Heart right ventricle (tissue), 16 donors: Measurements from ENCODE around the gene DERA. TPM values are rescaled to one million over a fixed set of nuclear protein-coding genes. Genes with fewer than 3 reads are reported as not detected.

Experiments
- ATAC-seq, 8 donors: fragments of 200-7000 bp; cut with Tn5 transposase; one replicate each; pipeline ENCODE4 v1.9.1; 2020; ENCODE audit warnings: mild to moderate bottlenecking in 8 of 8, moderate library complexity in 8 of 8, moderate number of reproducible peaks in 1 of 8
- DNase-seq, 2 donors: peaks; one replicate each; pipeline ENCODE4 v3.0.0-alpha.2; 2020
- H3K27ac ChIP-seq, 10 donors: fragments of 200-600 bp; sonication (generic) in 2 of 10; one replicate each; pipeline versions ENCODE4 v1.5.0 to v1.8.0; 2020 to 2022; ENCODE audit warnings: mild to moderate bottlenecking in 3 of 10
- H3K27me3 ChIP-seq, 7 donors: fragments of 200-600 bp; one replicate each; pipeline ENCODE4 v1.8.0; 2021 to 2022; ENCODE audit warnings: mild to moderate bottlenecking in 2 of 7
- H3K36me3 ChIP-seq, 9 donors: fragments of 200-600 bp; sonication (generic) in 1 of 9; one replicate each; pipeline versions ENCODE4 v1.5.0 to v1.8.0; 2020 to 2022; ENCODE audit warnings: mild to moderate bottlenecking in 2 of 9
- H3K4me1 ChIP-seq, 9 donors: fragments of 200-600 bp; sonication (generic) in 1 of 9; one replicate each; pipeline versions ENCODE4 v1.5.0 to v1.8.0; 2020 to 2022; ENCODE audit warnings: mild to moderate bottlenecking in 4 of 9
- H3K4me3 ChIP-seq, 10 donors: fragments of 200-600 bp; sonication (generic) in 2 of 10; one replicate each; pipeline versions ENCODE4 v1.5.0 to v1.8.0; 2020 to 2022; ENCODE audit warnings: mild to moderate bottlenecking in 7 of 10, moderate library complexity in 2 of 10
- H3K9me3 ChIP-seq, 11 donors: fragments of 200-600 bp in 10 of 11; sonication (generic) in 2 of 11; one replicate each; pipeline versions ENCODE4 v1.5.0 to v1.8.0; 2013 to 2022; ENCODE audit warnings: mild to moderate bottlenecking in 2 of 11, control low read depth in 1 of 11, moderate library complexity in 1 of 11
- CTCF ChIP-seq, 9 donors: fragments of 200-600 bp; sonication (generic) in 2 of 9; IDR thresholded peaks; one replicate each; pipeline versions ENCODE4 v1.5.0 to v1.8.0; 2021 to 2022; ENCODE audit warnings: antibody characterized with exemption in 9 of 9, mild to moderate bottlenecking in 5 of 9, moderate library complexity in 1 of 9
- WGBS, 2 donors: extraction: QIAGEN DNeasy Blood & Tissue Kit; methylation state at CpG; one replicate each; pipeline ENCODE4 v1.1.7; 2013; ENCODE audit warnings: inconsistent platforms in 1 of 2; 5-methylcytosine and 5-hydroxymethylcytosine counted together
- intact Hi-C, 10 donors: fragments of 100-400 bp; cut with DNase I; formaldehyde crosslinking; loops; one replicate each; pipeline versions ENCODE4 v1.11.1 to v1.14.2; 2022
- polyA plus RNA-seq, 2 donors: library from polyadenylated mRNA; stranded (reverse); fragments of 200-250 nt; gene quantifications; one replicate each; pipeline ENCODE4 v1.2.3, GENCODE V29; 2013
- total RNA-seq, 10 donors: library from RNA; stranded (reverse); fragmentation: NEBNext Ultra II Directional in 3 of 10; extraction: Animal tissue kit (Norgen Biotek cat#: 25700) in 3 of 10; gene quantifications; one replicate each; pipeline versions ENCODE4 v1.2.1 to v1.2.4, GENCODE V29; 2021 to 2023
- donor health status: Arrhythmogenic right ventricular cardiomyopathy.
- donor health status: ischemic (EF 13 %, LVEDD 7.1; RV severe dilation, severe dysfunction).
- donor health status: healthy with polysubstance abuse.
- donor health status: DM: no; HTN: yes; CAD: no.
- donor health status: DM: no; HTN: no; CAD: no.
- donor health status: ischemic (EF 25% LVEDD 6.9; RV normal size, moderate dysfunction).
- donor health status: ischemic (EF 25% LVEDD 5.7; RV mildly dilated, moderate dysfunction).
- donor health status: healthy.
- donor health status: DM: yes; HTN: yes; CAD: no.
- donor health status: Ischemic cardiomyopathy.
- donor health status: ischemic (EF 35%, LVEDD 5.7; RV mildly dilated, moderate dysfunction).
- donor health status: nonischemic (EF 11% LVEDD 7.7; RV severe dilation, severe dysfunction).
- donor health status: DM: yes; HTN: yes; CAD: no.
- donor health status: PGD.
- donor health status: ischemic (EF 29% LVEDD 5.4; RV normal size, mild dysfunction).
- donor health status: nonischemic (EF 23%, LVEDD 6.1; RV moderate dilation, normal function).

The DERA gene
- total and polyA plus RNA-seq, 12 donors = 14.6 to 23.8 (median 19.2) TPM

- Histone ChIP-seq H3K4me3 (no peak overlapping the region), H3K27me3 (no peaks in the 10 kb centered on the region), H3K9me3 (peaks cover 0 to 29% (median 5%) of the 10 kb centered on the region in 11 donors), H3K27ac (no peak overlapping the region), H3K36me3 (peaks cover 0 to 11% (median 0%) of the 10 kb centered on the region in 9 donors), H3K4me1 (peaks cover 0 to 17% (median 8%) of the 10 kb centered on the region in 9 donors)
- no peak for ATAC-seq
- intact Hi-C loops = no loop called here
- TF ChIP-seq CTCF (IDR thresholded peaks at IDR 0.05) = no peak
- WGBS, 2 donors = 98% methylated on average over 3 of the region's 3 CpGs
- DNase-seq = no peak
Measured at GRCh38 chr12:16016748-16017147, 105.6 kb downstream of the DERA start.

GRCh38 chr12:16018306-16018705, 107.2 kb downstream of the DERA start:
- no peak for TF ChIP-seq CTCF (IDR thresholded peaks at IDR 0.05)
- ATAC-seq (no peak), DNase-seq (no peak)
- H3K9me3 ChIP-seq = peaks cover 0 to 28% (median 5%) of the 10 kb centered on the region in 11 donors
- no peak overlapping the region for H3K27ac ChIP-seq
- intact Hi-C loops = no loop called here
- H3K36me3 ChIP-seq = peaks cover 0 to 10% (median 0%) of the 10 kb centered on the region in 9 donors
- H3K4me3 ChIP-seq = no peak overlapping the region
- WGBS, 2 donors = 94 to 95% methylated on average over 2 of the region's 2 CpGs
- no peaks in the 10 kb centered on the region for H3K27me3 ChIP-seq
- peaks cover 0 to 5% (median 0%) of the 10 kb centered on the region in 9 donors for H3K4me1 ChIP-seq

GRCh38 chr12:16019136-16019535, 108.0 kb downstream of the DERA start:
- no peak for ATAC-seq

GRCh38 chr12:16020031-16020430, 108.9 kb downstream of the DERA start:
- Histone ChIP-seq H3K36me3 (peaks cover 0 to 10% (median 0%) of the 10 kb centered on the region in 9 donors), H3K27ac (no peak overlapping the region), H3K27me3 (no peaks in the 10 kb centered on the region), H3K9me3 (peaks cover 0 to 11% (median 4%) of the 10 kb centered on the region in 11 donors), H3K4me3 (no peak overlapping the region), H3K4me1 (peaks cover 0 to 5% (median 0%) of the 10 kb centered on the region in 9 donors)
- no peak for DNase-seq
- ATAC-seq = no peak
- no peak for TF ChIP-seq CTCF (IDR thresholded peaks at IDR 0.05)
- WGBS, 2 donors = 97 to 98% methylated on average over 2 of the region's 2 CpGs
- intact Hi-C loops = no loop called here

More at GRCh38 chr12:16019136-16019535, 108.0 kb downstream of the DERA start:
- intact Hi-C loops = no loop called here
- Histone ChIP-seq H3K27me3 (no peaks in the 10 kb centered on the region), H3K4me3 (no peak overlapping the region), H3K27ac (no peak overlapping the region), H3K9me3 (peaks cover 0 to 20% (median 5%) of the 10 kb centered on the region in 11 donors), H3K36me3 (peaks cover 0 to 10% (median 0%) of the 10 kb centered on the region in 9 donors), H3K4me1 (peaks cover 0 to 5% (median 0%) of the 10 kb centered on the region in 9 donors)
- no peak for TF ChIP-seq CTCF (IDR thresholded peaks at IDR 0.05)
- DNase-seq = no peak
